ENCODE data around the gene CRISPLD2.

The CRISPLD2 gene

DNA sequence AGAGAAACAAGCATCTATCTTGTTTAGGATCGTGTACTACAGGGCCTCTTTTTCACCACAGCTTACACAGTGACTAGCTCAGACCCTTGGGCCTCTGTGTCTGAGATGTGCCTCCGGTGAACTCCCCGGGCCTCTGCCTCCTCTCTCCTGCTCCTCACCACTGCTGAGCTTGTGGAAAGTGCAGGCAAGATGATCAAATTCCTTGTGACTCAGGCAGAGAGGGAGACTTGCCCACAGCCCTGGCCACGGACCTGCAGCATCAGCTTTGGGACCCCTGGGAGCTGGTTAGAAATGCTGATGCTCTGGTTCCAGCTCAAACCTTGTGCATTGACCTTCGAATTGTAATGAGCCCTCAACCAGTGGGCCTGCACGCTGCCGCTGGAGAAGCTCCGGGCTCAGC, 111.7 kb downstream of the CRISPLD2 start:
- no peaks in the 10 kb centered on the region for H3K4me1 ChIP-seq (ENCODE audit: insufficient read depth, low read length, poor library complexity, severe bottlenecking)
- H3F3A ChIP-seq (ENCODE audit: low read depth), result no peaks in the 10 kb centered on the region
- H2AFZ ChIP-seq (ENCODE audit: low read length), result no peak overlapping the region
- no peaks in the 10 kb centered on the region for H3K79me2 ChIP-seq (ENCODE audit: insufficient read depth, low read length)
- H3K36me3 ChIP-seq (ENCODE audit: insufficient read depth, low read length), result no peaks in the 10 kb centered on the region
- no peak overlapping the region for H3K4me3 ChIP-seq (ENCODE audit: low read length, poor library complexity, severe bottlenecking)
- H3K9me3 ChIP-seq (ENCODE audit: insufficient read depth, low read depth, low read length), result no peaks in the 10 kb centered on the region
- TF ChIP-seq, protein P1, sequence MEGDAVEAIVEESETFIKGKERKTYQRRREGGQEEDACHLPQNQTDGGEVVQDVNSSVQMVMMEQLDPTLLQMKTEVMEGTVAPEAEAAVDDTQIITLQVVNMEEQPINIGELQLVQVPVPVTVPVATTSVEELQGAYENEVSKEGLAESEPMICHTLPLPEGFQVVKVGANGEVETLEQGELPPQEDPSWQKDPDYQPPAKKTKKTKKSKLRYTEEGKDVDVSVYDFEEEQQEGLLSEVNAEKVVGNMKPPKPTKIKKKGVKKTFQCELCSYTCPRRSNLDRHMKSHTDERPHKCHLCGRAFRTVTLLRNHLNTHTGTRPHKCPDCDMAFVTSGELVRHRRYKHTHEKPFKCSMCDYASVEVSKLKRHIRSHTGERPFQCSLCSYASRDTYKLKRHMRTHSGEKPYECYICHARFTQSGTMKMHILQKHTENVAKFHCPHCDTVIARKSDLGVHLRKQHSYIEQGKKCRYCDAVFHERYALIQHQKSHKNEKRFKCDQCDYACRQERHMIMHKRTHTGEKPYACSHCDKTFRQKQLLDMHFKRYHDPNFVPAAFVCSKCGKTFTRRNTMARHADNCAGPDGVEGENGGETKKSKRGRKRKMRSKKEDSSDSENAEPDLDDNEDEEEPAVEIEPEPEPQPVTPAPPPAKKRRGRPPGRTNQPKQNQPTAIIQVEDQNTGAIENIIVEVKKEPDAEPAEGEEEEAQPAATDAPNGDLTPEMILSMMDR (conservative IDR thresholded peaks at IDR 0.05; ENCODE audit: low read length), result no peak
- no peak for TF ChIP-seq EZH2phosphoT487 (IDR thresholded peaks at IDR 0.05; ENCODE audit: borderline replicate concordance)
- H3K9ac ChIP-seq (ENCODE audit: low read depth, low read length, poor library complexity, severe bottlenecking), result no peak overlapping the region
- no peak overlapping the region for H3K4me2 ChIP-seq (ENCODE audit: low read depth, low read length, poor library complexity, severe bottlenecking)
- H3K9me2 ChIP-seq (replicated peaks; ENCODE audit: low read depth, low read length), result no peaks in the 10 kb centered on the region
- H4K20me1 ChIP-seq (ENCODE audit: insufficient read depth, low read length, poor library complexity, severe bottlenecking), result no peaks in the 10 kb centered on the region
- H3K27me3 ChIP-seq (ENCODE audit: insufficient read depth, low read length, poor library complexity, severe bottlenecking), result no peaks in the 10 kb centered on the region

DNA sequence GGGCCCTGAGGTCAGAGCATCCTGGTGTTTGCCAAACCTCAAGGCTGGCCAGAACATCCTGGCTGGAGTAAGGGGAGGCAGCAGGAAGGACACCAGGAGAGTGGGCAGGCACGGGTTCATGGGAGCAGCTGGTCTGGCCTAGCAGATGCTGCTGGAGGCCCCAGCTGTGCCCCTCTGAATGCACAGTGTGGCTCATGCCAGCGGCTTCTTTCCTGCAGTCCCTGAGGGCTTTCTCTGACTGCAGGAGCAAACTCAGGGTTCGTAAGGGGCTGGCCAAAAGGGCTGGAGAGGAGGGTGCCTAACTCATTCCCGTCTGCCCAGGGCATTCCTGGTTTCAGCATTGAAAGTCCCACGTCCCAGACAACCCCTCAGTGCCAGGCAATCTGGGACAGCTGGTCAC, 112.9 kb downstream of the CRISPLD2 start:
- Histone ChIP-seq H3K4me1 (ENCODE audit: insufficient read depth, low read length, poor library complexity, severe bottlenecking) (no peaks in the 10 kb centered on the region), H2AFZ (ENCODE audit: low read length) (no peak overlapping the region), H3K9me3 (ENCODE audit: insufficient read depth, low read depth, low read length) (no peaks in the 10 kb centered on the region), H3K36me3 (ENCODE audit: insufficient read depth, low read length) (no peaks in the 10 kb centered on the region), H3K79me2 (ENCODE audit: insufficient read depth, low read length) (no peaks in the 10 kb centered on the region), H3F3A (ENCODE audit: low read depth) (no peaks in the 10 kb centered on the region), H3K27me3 (ENCODE audit: insufficient read depth, low read length, poor library complexity, severe bottlenecking) (no peaks in the 10 kb centered on the region), H3K4me3 (ENCODE audit: low read length, poor library complexity, severe bottlenecking) (no peak overlapping the region), H3K4me2 (ENCODE audit: low read depth, low read length, poor library complexity, severe bottlenecking) (no peak overlapping the region), H3K9me2 (replicated peaks; ENCODE audit: low read depth, low read length) (no peaks in the 10 kb centered on the region), H3K9ac (ENCODE audit: low read depth, low read length, poor library complexity, severe bottlenecking) (no peak overlapping the region), H4K20me1 (ENCODE audit: insufficient read depth, low read length, poor library complexity, severe bottlenecking) (no peaks in the 10 kb centered on the region)
- no peak for TF ChIP-seq EZH2phosphoT487 (IDR thresholded peaks at IDR 0.05; ENCODE audit: borderline replicate concordance)
- TF ChIP-seq, protein P1 (conservative IDR thresholded peaks at IDR 0.05; ENCODE audit: low read length), result no peak

DNA sequence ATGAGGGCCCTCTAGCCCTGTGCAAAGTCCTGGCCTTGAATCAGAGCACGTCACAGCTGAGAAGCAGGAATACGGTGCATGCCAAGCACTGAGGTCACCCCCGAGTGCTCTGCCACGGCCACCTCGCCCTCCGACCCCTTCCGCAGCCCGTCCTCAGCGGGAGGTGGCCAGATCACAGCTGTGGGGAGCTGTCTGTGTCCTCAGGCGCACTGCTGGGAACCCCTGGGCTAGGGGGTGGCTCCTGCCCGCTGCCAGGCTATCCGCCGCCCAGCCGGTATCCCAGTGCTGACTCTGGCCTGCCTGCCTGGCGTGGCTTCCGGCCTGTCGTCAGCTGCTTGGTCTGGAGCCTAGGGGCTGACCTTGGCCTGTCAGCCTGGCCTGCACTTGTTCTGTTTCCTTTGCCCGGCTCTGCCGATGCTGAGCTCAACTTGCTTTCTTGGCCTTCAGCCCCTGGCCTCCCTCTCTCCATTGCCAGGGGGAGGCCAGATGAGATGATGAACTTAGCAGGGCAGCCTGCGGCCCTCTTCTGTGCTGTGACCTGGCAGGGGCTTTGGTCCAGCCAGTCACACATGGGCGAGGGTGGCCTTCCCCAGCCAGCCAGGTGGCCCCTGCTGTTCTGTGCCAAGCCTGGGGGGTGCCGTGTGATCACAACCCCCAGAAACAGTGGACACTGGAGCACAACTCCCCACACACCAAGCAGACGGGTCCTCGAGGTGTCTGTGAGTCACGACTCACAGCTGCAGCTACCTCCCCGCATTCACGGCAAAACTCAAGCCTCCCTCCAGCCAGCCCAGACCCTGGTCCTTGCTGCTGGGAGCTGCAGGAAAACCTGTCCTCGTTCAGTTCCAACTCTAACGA, 114.2 kb downstream of the CRISPLD2 start:
- H4K20me1 ChIP-seq (ENCODE audit: insufficient read depth, low read length, poor library complexity, severe bottlenecking), result no peaks in the 10 kb centered on the region
- no peak for TF ChIP-seq EZH2phosphoT487 (IDR thresholded peaks at IDR 0.05; ENCODE audit: borderline replicate concordance)
- TF ChIP-seq, protein P1 (conservative IDR thresholded peaks at IDR 0.05; ENCODE audit: low read length), result no peak
- H3K4me3 ChIP-seq (ENCODE audit: low read length, poor library complexity, severe bottlenecking), result no peak overlapping the region
- no peaks in the 10 kb centered on the region for H3K36me3 ChIP-seq (ENCODE audit: insufficient read depth, low read length)
- no peaks in the 10 kb centered on the region for H3K79me2 ChIP-seq (ENCODE audit: insufficient read depth, low read length)
- no peaks in the 10 kb centered on the region for H3K9me2 ChIP-seq (replicated peaks; ENCODE audit: low read depth, low read length)
- H3K9ac ChIP-seq (ENCODE audit: low read depth, low read length, poor library complexity, severe bottlenecking), result no peak overlapping the region
- H3K4me1 ChIP-seq (ENCODE audit: insufficient read depth, low read length, poor library complexity, severe bottlenecking), result no peaks in the 10 kb centered on the region
- no peaks in the 10 kb centered on the region for H3K9me3 ChIP-seq (ENCODE audit: insufficient read depth, low read depth, low read length)
- no peaks in the 10 kb centered on the region for H3F3A ChIP-seq (ENCODE audit: low read depth)
- no peak overlapping the region for H3K4me2 ChIP-seq (ENCODE audit: low read depth, low read length, poor library complexity, severe bottlenecking)
- no peak overlapping the region for H2AFZ ChIP-seq (ENCODE audit: low read length)
- H3K27me3 ChIP-seq (ENCODE audit: insufficient read depth, low read length, poor library complexity, severe bottlenecking), result no peaks in the 10 kb centered on the region

Measured in Loucy (cell line).